Measurements from ENCODE around the gene CYB561D1.

The CYB561D1 gene

GRCh38 chr1:109534307-109534858 lies 40.5 kb downstream of the CYB561D1 start:
- no peaks in the 10 kb centered on the region for H3K36me3 ChIP-seq (ENCODE audit: control insufficient read depth, insufficient read depth, low read length)
- no peak overlapping the region for H3K4me3 ChIP-seq (replicated peaks; ENCODE audit: low read depth, low read length)
- no peaks in the 10 kb centered on the region for H3K27me3 ChIP-seq (replicated peaks; ENCODE audit: control insufficient read depth, insufficient read depth, low read length)
- DNase-seq (ENCODE audit: extremely low read depth, insufficient read length), result no peak
- TF ChIP-seq CTCF (IDR thresholded peaks at IDR 0.05; ENCODE audit: insufficient read depth, low read length, poor library complexity, severe bottlenecking), result no peak

GRCh38 chr1:109535481-109535880 lies 41.6 kb downstream of the CYB561D1 start:
- H3K4me3 ChIP-seq (replicated peaks; ENCODE audit: low read depth, low read length), result no peak overlapping the region
- H3K36me3 ChIP-seq (ENCODE audit: control insufficient read depth, insufficient read depth, low read length), result no peaks in the 10 kb centered on the region
- no peak for DNase-seq (ENCODE audit: extremely low read depth, insufficient read length)
- TF ChIP-seq CTCF (IDR thresholded peaks at IDR 0.05; ENCODE audit: insufficient read depth, low read length, poor library complexity, severe bottlenecking), result no peak
- no peaks in the 10 kb centered on the region for H3K27me3 ChIP-seq (replicated peaks; ENCODE audit: control insufficient read depth, insufficient read depth, low read length)

DNA sequence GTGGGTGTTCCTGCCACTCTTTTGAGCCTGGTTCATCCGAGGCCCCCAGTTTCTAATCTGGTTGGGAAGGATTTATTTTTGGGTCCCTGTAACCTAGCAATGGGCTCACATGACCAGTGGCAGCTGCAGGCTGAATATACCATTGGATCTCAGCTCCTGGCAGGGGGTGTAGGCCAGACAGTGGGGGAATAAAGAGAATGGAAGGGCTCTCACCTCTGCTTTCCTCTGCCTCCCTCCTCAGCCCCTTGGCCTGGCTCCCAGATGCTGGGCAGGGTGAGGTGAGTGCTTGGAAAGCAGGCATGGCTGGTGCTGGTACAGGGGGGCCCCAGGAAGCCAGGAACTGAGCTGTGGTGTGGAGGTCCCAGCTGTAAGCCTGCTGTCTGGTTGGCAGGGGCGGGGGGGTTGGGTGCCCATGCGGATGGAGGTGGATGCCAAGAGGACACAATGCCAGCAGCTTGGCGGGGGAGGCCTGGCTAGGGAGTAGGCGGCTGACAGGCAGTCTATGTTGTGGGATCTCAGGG lies 42.1 kb downstream of the CYB561D1 start:
- Histone ChIP-seq H3K36me3 (ENCODE audit: control insufficient read depth, insufficient read depth, low read length) (no peaks in the 10 kb centered on the region), H3K4me3 (replicated peaks; ENCODE audit: low read depth, low read length) (no peak overlapping the region), H3K27me3 (replicated peaks; ENCODE audit: control insufficient read depth, insufficient read depth, low read length) (no peaks in the 10 kb centered on the region)
- no peak for DNase-seq (ENCODE audit: extremely low read depth, insufficient read length)
- TF ChIP-seq CTCF (IDR thresholded peaks at IDR 0.05; ENCODE audit: insufficient read depth, low read length, poor library complexity, severe bottlenecking), result no peak

- Histone ChIP-seq H3K27me3 (replicated peaks; ENCODE audit: control insufficient read depth, insufficient read depth, low read length) (no peaks in the 10 kb centered on the region), H3K4me3 (replicated peaks; ENCODE audit: low read depth, low read length) (no peak overlapping the region), H3K36me3 (ENCODE audit: control insufficient read depth, insufficient read depth, low read length) (no peaks in the 10 kb centered on the region)
- TF ChIP-seq CTCF (IDR thresholded peaks at IDR 0.05; ENCODE audit: insufficient read depth, low read length, poor library complexity, severe bottlenecking), result no peak
- no peak for DNase-seq (ENCODE audit: extremely low read depth, insufficient read length)
Measured at GRCh38 chr1:109537450-109538178, 43.7 kb downstream of the CYB561D1 start.

- no peak for TF ChIP-seq CTCF (IDR thresholded peaks at IDR 0.05; ENCODE audit: insufficient read depth, low read length, poor library complexity, severe bottlenecking)
- DNase-seq (ENCODE audit: extremely low read depth, insufficient read length), result no peak
- no peak overlapping the region for H3K4me3 ChIP-seq (replicated peaks; ENCODE audit: low read depth, low read length)
- H3K36me3 ChIP-seq (ENCODE audit: control insufficient read depth, insufficient read depth, low read length), result no peaks in the 10 kb centered on the region
- H3K27me3 ChIP-seq (replicated peaks; ENCODE audit: control insufficient read depth, insufficient read depth, low read length), result no peaks in the 10 kb centered on the region
Measured at GRCh38 chr1:109538827-109539555, 45.1 kb downstream of the CYB561D1 start.
